Measurements from ENCODE around the gene CLDND1. TPM values are rescaled to one million over a fixed set of nuclear protein-coding genes. Genes with fewer than 3 reads are reported as not detected.

The CLDND1 gene
- total RNA-seq, 1 donor from 2014 or later, result 167 TPM

GRCh38 chr3:98482717-98483482 is 39.8 kb downstream of the CLDND1 start:
- DNase-seq (ENCODE audit: low read depth), result no peak
- no peak overlapping the region for H3K4me3 ChIP-seq (ENCODE audit: low read depth, low read length)

More at GRCh38 chr3:98482717-98483482, 39.8 kb downstream of the CLDND1 start:
- TF ChIP-seq CTCF (conservative IDR thresholded peaks at IDR 0.05; ENCODE audit: low read depth, low read length), result no peak

Other genes starting within 250 kb of the CLDND1 start
- gene OR5H2, start 240.4 kb downstream of the CLDND1 start, total RNA-seq, result not detected in 2 replicates
- not detected in 2 replicates for gene OR5K4, start 169.0 kb downstream of the CLDND1 start, total RNA-seq
- gene OR5K3, start 132.2 kb downstream of the CLDND1 start, total RNA-seq, result not detected in 2 replicates
- gene OR5K1, start 59.7 kb downstream of the CLDND1 start, total RNA-seq, result not detected in 2 replicates
- gene OR5K2, start 25.2 kb downstream of the CLDND1 start, total RNA-seq, result not detected in 2 replicates
- not detected in 2 replicates for gene GPR15, start 9.1 kb upstream of the CLDND1 start, total RNA-seq
- 36.0 and 48.9 TPM in 2 replicates for gene CPOX, start 70.7 kb upstream of the CLDND1 start, total RNA-seq
- gene ST3GAL6, start 240.4 kb upstream of the CLDND1 start, total RNA-seq, result 1.8 and 3.9 TPM in 2 replicates

Data from epithelial cell of proximal tubule (primary cell).